Heart left ventricle (tissue), 13 donors: Measurements from ENCODE around the gene MOGAT3.

Experiments used
- POLR2A ChIP-seq, 2 donors: fragments of 450-650 bp; IDR thresholded peaks; one replicate each; pipeline ENCODE4 v1.6.1; 2017; ENCODE audit warnings: antibody characterized with exemption in 2 of 2, mild to moderate bottlenecking in 2 of 2, moderate library complexity in 2 of 2
- TF ChIP-seq, protein P1 (sequence below), 12 donors: fragments of 200-600 bp; sonication (generic) in 4 of 12; IDR thresholded peaks; one replicate each; pipeline versions ENCODE4 v1.5.0 to v1.8.0; 2018 to 2022; ENCODE audit warnings: antibody characterized with exemption in 12 of 12, mild to moderate bottlenecking in 5 of 12
- donor health status: ischemic (EF 13 %, LVEDD 7.1; RV severe dilation, severe dysfunction).
- donor health status: DM: no; HTN: yes; CAD: no.
- donor health status: DM: no; HTN: no; CAD: no.
- donor health status: ischemic (EF 25% LVEDD 6.9; RV normal size, moderate dysfunction).
- donor health status: ischemic (EF 25% LVEDD 5.7; RV mildly dilated, moderate dysfunction).
- donor health status: ischemic (EF 35%, LVEDD 5.7; RV mildly dilated, moderate dysfunction).
- donor health status: nonischemic (EF 11% LVEDD 7.7; RV severe dilation, severe dysfunction).
- donor health status: DM: yes; HTN: yes; CAD: no.
- donor health status: PGD.
- donor health status: ischemic (EF 29% LVEDD 5.4; RV normal size, mild dysfunction).
- donor health status: nonischemic (EF 23%, LVEDD 6.1; RV moderate dilation, normal function).

DNA sequence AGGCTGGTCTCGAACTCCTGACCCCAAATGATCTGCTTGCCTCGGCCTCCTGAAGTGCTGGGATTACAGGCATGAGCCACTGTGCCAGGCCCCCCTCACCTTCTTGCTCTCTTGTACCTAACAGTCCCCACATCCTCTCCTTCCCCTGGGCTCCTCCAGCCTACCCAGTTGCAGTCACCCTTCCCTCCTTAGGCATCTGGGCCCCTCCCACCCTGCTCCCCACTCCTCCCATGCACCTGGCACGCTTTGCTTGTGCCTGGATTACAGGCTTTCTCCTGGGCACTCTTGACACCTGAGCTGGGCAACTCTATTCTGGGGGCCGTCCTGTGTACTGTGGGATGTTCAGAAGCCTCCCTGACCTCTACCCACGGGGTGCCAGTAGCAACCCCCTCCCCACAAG lies 33.8 kb upstream of the MOGAT3 start:
- TF ChIP-seq, protein P1, sequence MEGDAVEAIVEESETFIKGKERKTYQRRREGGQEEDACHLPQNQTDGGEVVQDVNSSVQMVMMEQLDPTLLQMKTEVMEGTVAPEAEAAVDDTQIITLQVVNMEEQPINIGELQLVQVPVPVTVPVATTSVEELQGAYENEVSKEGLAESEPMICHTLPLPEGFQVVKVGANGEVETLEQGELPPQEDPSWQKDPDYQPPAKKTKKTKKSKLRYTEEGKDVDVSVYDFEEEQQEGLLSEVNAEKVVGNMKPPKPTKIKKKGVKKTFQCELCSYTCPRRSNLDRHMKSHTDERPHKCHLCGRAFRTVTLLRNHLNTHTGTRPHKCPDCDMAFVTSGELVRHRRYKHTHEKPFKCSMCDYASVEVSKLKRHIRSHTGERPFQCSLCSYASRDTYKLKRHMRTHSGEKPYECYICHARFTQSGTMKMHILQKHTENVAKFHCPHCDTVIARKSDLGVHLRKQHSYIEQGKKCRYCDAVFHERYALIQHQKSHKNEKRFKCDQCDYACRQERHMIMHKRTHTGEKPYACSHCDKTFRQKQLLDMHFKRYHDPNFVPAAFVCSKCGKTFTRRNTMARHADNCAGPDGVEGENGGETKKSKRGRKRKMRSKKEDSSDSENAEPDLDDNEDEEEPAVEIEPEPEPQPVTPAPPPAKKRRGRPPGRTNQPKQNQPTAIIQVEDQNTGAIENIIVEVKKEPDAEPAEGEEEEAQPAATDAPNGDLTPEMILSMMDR (IDR thresholded peaks at IDR 0.05) = no peak
- TF ChIP-seq POLR2A (IDR thresholded peaks at IDR 0.05) = no peak
